ENCODE data around the gene SV2C. TPM values are rescaled to one million over a fixed set of nuclear protein-coding genes. Genes with fewer than 3 reads are reported as not detected.

The SV2C gene
- total RNA-seq, 1 donor from 2014 or later = 0.15 TPM

GRCh38 chr5:76163111-76163628 is 80.0 kb downstream of the SV2C start:
- H3K4me3 Mint-ChIP-seq (ENCODE audit: unreplicated experiment) = no peak overlapping the region
- no peaks in the 10 kb centered on the region for H3K36me3 Mint-ChIP-seq (ENCODE audit: low read depth, unreplicated experiment)
- H3K27ac Mint-ChIP-seq (ENCODE audit: unreplicated experiment) = no peak overlapping the region
- TF ChIP-seq CTCF (IDR thresholded peaks at IDR 0.05; ENCODE audit: unreplicated experiment) = no peak
- DNase-seq (ENCODE audit: low spot score) = no peak
- no peaks in the 10 kb centered on the region for H3K9me3 Mint-ChIP-seq (ENCODE audit: unreplicated experiment)
- peaks cover 6% of the 10 kb centered on the region for H3K4me1 Mint-ChIP-seq (ENCODE audit: unreplicated experiment)
- H3K27me3 Mint-ChIP-seq (ENCODE audit: unreplicated experiment) = peaks cover 2% of the 10 kb centered on the region

- H3K4me1 Mint-ChIP-seq (ENCODE audit: unreplicated experiment) = peaks cover 6% of the 10 kb centered on the region
- DNase-seq (ENCODE audit: low spot score) = no peak
- H3K9me3 Mint-ChIP-seq (ENCODE audit: unreplicated experiment) = no peaks in the 10 kb centered on the region
- no peak overlapping the region for H3K27ac Mint-ChIP-seq (ENCODE audit: unreplicated experiment)
- no peak for TF ChIP-seq CTCF (IDR thresholded peaks at IDR 0.05; ENCODE audit: unreplicated experiment)
- H3K27me3 Mint-ChIP-seq (ENCODE audit: unreplicated experiment) = peaks cover 5% of the 10 kb centered on the region
- H3K4me3 Mint-ChIP-seq (ENCODE audit: unreplicated experiment) = no peak overlapping the region
- H3K36me3 Mint-ChIP-seq (ENCODE audit: low read depth, unreplicated experiment) = no peaks in the 10 kb centered on the region
Observed at GRCh38 chr5:76165029-76165428, 81.8 kb downstream of the SV2C start.

GRCh38 chr5:76165711-76166374 is 82.7 kb downstream of the SV2C start:
- DNase-seq (ENCODE audit: low spot score) = no peak
- H3K36me3 Mint-ChIP-seq (ENCODE audit: low read depth, unreplicated experiment) = no peaks in the 10 kb centered on the region
- peaks cover 5% of the 10 kb centered on the region for H3K27me3 Mint-ChIP-seq (ENCODE audit: unreplicated experiment)
- no peaks in the 10 kb centered on the region for H3K9me3 Mint-ChIP-seq (ENCODE audit: unreplicated experiment)
- no peak for TF ChIP-seq CTCF (IDR thresholded peaks at IDR 0.05; ENCODE audit: unreplicated experiment)
- H3K4me1 Mint-ChIP-seq (ENCODE audit: unreplicated experiment) = peaks cover 6% of the 10 kb centered on the region
- H3K27ac Mint-ChIP-seq (ENCODE audit: unreplicated experiment) = no peak overlapping the region
- no peak overlapping the region for H3K4me3 Mint-ChIP-seq (ENCODE audit: unreplicated experiment)

GRCh38 chr5:76166886-76167576 is 83.8 kb downstream of the SV2C start:
- peaks cover 3% of the 10 kb centered on the region for H3K27me3 Mint-ChIP-seq (ENCODE audit: unreplicated experiment)
- peaks cover 6% of the 10 kb centered on the region for H3K4me1 Mint-ChIP-seq (ENCODE audit: unreplicated experiment)

More at GRCh38 chr5:76166886-76167576, 83.8 kb downstream of the SV2C start:
- no peak for TF ChIP-seq CTCF (IDR thresholded peaks at IDR 0.05; ENCODE audit: unreplicated experiment)
- no peak overlapping the region for H3K4me3 Mint-ChIP-seq (ENCODE audit: unreplicated experiment)
- DNase-seq (ENCODE audit: low spot score) = no peak
- H3K36me3 Mint-ChIP-seq (ENCODE audit: low read depth, unreplicated experiment) = no peaks in the 10 kb centered on the region
- no peaks in the 10 kb centered on the region for H3K9me3 Mint-ChIP-seq (ENCODE audit: unreplicated experiment)
- no peak overlapping the region for H3K27ac Mint-ChIP-seq (ENCODE audit: unreplicated experiment)
